T-cell (primary cell): ENCODE results near the gene ZNF3. TPM values are rescaled to one million over a fixed set of nuclear protein-coding genes. Genes with fewer than 3 reads are reported as not detected.
"Not testable (repeated sequence)": the region's sequence is repeated elsewhere in the genome, so short reads cannot be mapped to it uniquely, and the experiment has no call there.

Experiments
- ATAC-seq, 4 experiments: fragments of 200-7000 bp in 3 of 4; fragments of 150-1000 bp in 1 of 4; cut with Tn5 transposase; replicated peaks in 1 of 4; 1 replicate in 3 of 4; 2 replicates in 1 of 4; pipeline ENCODE4 v1.10.0; 2021; ENCODE audit warnings: moderate library complexity in 3 of 4, mild to moderate bottlenecking in 2 of 4, moderate number of reproducible peaks in 1 of 4
- CTCF ChIA-PET, 2 donors: fragments of 300-600 bp; sonication (Branson Sonifier 250); formaldehyde crosslinking; loops; one replicate each; lab custom pipeline; 2022; ENCODE audit warnings: antibody characterized with exemption in 2 of 2; lab: Charles Lee
- POLR2A ChIA-PET, 2 donors: fragments of 300-600 bp; sonication (Branson Sonifier 250); formaldehyde crosslinking; loops; one replicate each; lab custom pipeline; 2022; ENCODE audit warnings: antibody characterized with exemption in 2 of 2; lab: Charles Lee
- DNase-seq, 35 experiments: peaks; one replicate each; pipeline versions ENCODE4 v3.0.0 to v3.0.0-alpha.2; 2013 to 2023
- H3K27ac ChIP-seq: one replicate; pipeline ENCODE4 v1.5.1; 2013; ENCODE audit warnings: low read length
- H3K27me3 ChIP-seq, 2 experiments: replicated peaks in 1 of 2; 1 replicate in 1 of 2; 2 replicates in 1 of 2; pipeline versions ENCODE4 v1.6.1 to v1.7.0; 2013; ENCODE audit warnings: low read length in 1 of 2, mixed read lengths in 1 of 2; ENCODE audit not compliant: control insufficient read depth in 2 of 2, insufficient read depth in 2 of 2; ENCODE audit errors: extremely low read depth in 1 of 2
- H3K36me3 ChIP-seq, 2 donors: 1 replicate in 1 of 2; 2 replicates in 1 of 2; pipeline versions ENCODE4 v1.6.1 to v1.7.0; 2013; ENCODE audit warnings: low read length in 1 of 2; ENCODE audit not compliant: control insufficient read depth in 2 of 2, insufficient read depth in 1 of 2; ENCODE audit errors: extremely low read depth in 1 of 2
- H3K4me1 ChIP-seq, 2 experiments: 1 replicate in 1 of 2; 2 replicates in 1 of 2; pipeline versions ENCODE4 v1.6.1 to v1.7.0; 2013; ENCODE audit warnings: low read length in 2 of 2, mixed read lengths in 1 of 2; ENCODE audit not compliant: insufficient read depth in 2 of 2, control insufficient read depth in 1 of 2; ENCODE audit errors: extremely low read depth in 1 of 2
- H3K4me3 ChIP-seq, 2 donors: 1 replicate in 1 of 2; 2 replicates in 1 of 2; pipeline versions ENCODE4 v1.5.1 to v1.7.0; 2013; ENCODE audit warnings: mild to moderate bottlenecking in 2 of 2, low read length in 1 of 2, moderate library complexity in 1 of 2; ENCODE audit not compliant: control insufficient read depth in 1 of 2; ENCODE audit errors: extremely low read depth in 1 of 2
- H3K9me3 ChIP-seq: 2 replicates; pipeline ENCODE4 v1.7.0; 2013
- H3K27ac Mint-ChIP-seq, 2 donors: one replicate each; pipeline ENCODE4 v1.8.0; 2020 to 2021; ENCODE audit warnings: mild to moderate bottlenecking in 2 of 2, mixed read lengths in 2 of 2
- H3K27me3 Mint-ChIP-seq, 2 donors: one replicate each; pipeline ENCODE4 v1.8.0; 2021 to 2022; ENCODE audit warnings: mixed read lengths in 2 of 2
- H3K36me3 Mint-ChIP-seq: one replicate; pipeline ENCODE4 v1.8.0; 2021; ENCODE audit warnings: mixed read lengths
- H3K4me1 Mint-ChIP-seq, 3 donors: one replicate each; pipeline ENCODE4 v1.8.0; 2020 to 2022; ENCODE audit warnings: mixed read lengths in 3 of 3, mild to moderate bottlenecking in 1 of 3
- H3K4me3 Mint-ChIP-seq, 3 donors: one replicate each; pipeline ENCODE4 v1.8.0; 2020 to 2022; ENCODE audit warnings: mild to moderate bottlenecking in 3 of 3, mixed read lengths in 3 of 3, moderate library complexity in 3 of 3
- H3K9me3 Mint-ChIP-seq, 3 donors: one replicate each; pipeline ENCODE4 v1.8.0; 2020 to 2022; ENCODE audit warnings: mixed read lengths in 3 of 3
- WGBS: methylation state at CpG from one replicate; pipeline ENCODE4 v1.1.5; 2013; ENCODE audit warnings: missing lambda C conversion rate; ENCODE audit not compliant: insufficient coverage; 5-methylcytosine and 5-hydroxymethylcytosine counted together
- total RNA-seq, 35 experiments: library from RNA in 6 of 35; stranded (reverse) in 6 of 35; fragments of 120-200 nt in 1 of 35; gene quantifications; one replicate each; pipeline versions ENCODE4 v1.2.1 to v1.2.4 and lab custom pipeline; 2013 to 2026

ZNF3 gene
- total RNA-seq (10 to 100 TPM; 31.7 to 39.2 (median 35.4) TPM), total RNA-seq (lab: John Stamatoyannopoulos, UW) (39.0 to 74.3 (median 56.5) reads per million in 29 experiments)
- 37.5 TPM for total RNA-seq (2013)

GRCh38 chr7:100081535-100082102 is at the start of gene ZNF3:
ZNF3 (minus strand) TSS chr7:100081723; CDS start chr7:100077357, 4,366 bp downstream.
- Histone ChIP-seq H3K9me3 (no peaks in the 10 kb centered on the region), H3K27me3 (peaks cover 0 to 5% of the 10 kb centered on the region in 2 experiments), H3K36me3 (peaks cover 2 to 24% of the 10 kb centered on the region in 2 donors), H3K4me3 (peak within 1 kb of the TSS; percentile 81 to 83), H3K4me1 (peaks cover 10 to 28% of the 10 kb centered on the region in 2 experiments), H3K27ac (peak within 1 kb of the TSS; percentile 70)
- WGBS, result under 1% methylated on average over 43 of the region's 55 CpGs
- Mint-ChIP-seq H3K27me3 (no peaks in the 10 kb centered on the region), H3K9me3 (no peaks in the 10 kb centered on the region), H3K36me3 (peaks cover 14% of the 10 kb centered on the region), H3K4me3 (peak within 1 kb of the TSS; percentile 79 to 89 (median 88)), H3K4me1 (peaks cover 31 to 43% (median 37%) of the 10 kb centered on the region in 3 donors), H3K27ac (peak within 1 kb of the TSS; percentile 88 to 89)
- ChIA-PET POLR2A (interaction anchor here in 1 of 2 donors (0.5 to 1.0 kb wide), 3 partner anchors 35 to 675 kb away, joined by 3 to 5 read pairs (median 4); no protein-coding TSS in a partner anchor), CTCF (interaction anchor here (0.7 to 1.7 kb wide), 6 partner anchors 13 to 162 kb away, joined by 3 to 18 read pairs (median 6); partner anchors contain the start of genes AP4M1 (in 1 of the 2), MCM7 (in 1 of the 2) and TRIM4 (in 1 of the 2))
- DNase-seq (peak; percentile 93 to 99 (median 97)), ATAC-seq (peak; percentile 89 to 97 (median 96))

GRCh38 chr7:100130608-100131453 is 49.3 kb upstream of the ZNF3 start:
- H3K9me3 ChIP-seq, result no peaks in the 10 kb centered on the region
- H3K4me3 ChIP-seq, result peak overlapping the region in 1 of 2 donors; percentile 32
- peaks cover 7 to 37% of the 10 kb centered on the region in 2 experiments for H3K4me1 ChIP-seq
- 14% methylated on average over 19 of the region's 24 CpGs for WGBS
- Mint-ChIP-seq H3K9me3 (no peaks in the 10 kb centered on the region), H3K4me3 (peak overlapping the region in 1 of 3 donors; percentile 45), H3K36me3 (no peaks in the 10 kb centered on the region), H3K27me3 (no peaks in the 10 kb centered on the region), H3K4me1 (peaks cover 24 to 36% (median 28%) of the 10 kb centered on the region in 3 donors), H3K27ac (peak overlapping the region in 1 of 2 donors; percentile 11)
- DNase-seq (peak; percentile 45 to 90 (median 78)), ATAC-seq (peak in 1 of 4 experiments; percentile 20)
- no peak overlapping the region for H3K27ac ChIP-seq
- no peaks in the 10 kb centered on the region for H3K36me3 ChIP-seq
- CTCF ChIA-PET, result interaction anchor here (0.6 to 1.2 kb wide), 12 partner anchors 10 to 1112 kb away, joined by 3 to 13 read pairs (median 3); no protein-coding TSS in a partner anchor
- POLR2A ChIA-PET, result interaction anchor here (0.6 to 0.7 kb wide), 2 partner anchors 13 to 151 kb away, joined by 3 to 4 read pairs; no protein-coding TSS in a partner anchor
- H3K27me3 ChIP-seq, result no peaks in the 10 kb centered on the region

GRCh38 chr7:100130220-100130607 is 48.7 kb upstream of the ZNF3 start:
- Mint-ChIP-seq H3K4me1 (peaks cover 30 to 43% (median 33%) of the 10 kb centered on the region in 3 donors), H3K4me3 (peak overlapping the region in 1 of 3 donors; percentile 25)
- not testable (repeated sequence) for DNase-seq

GRCh38 chr7:100128637-100128963 is 47.1 kb upstream of the ZNF3 start:
- no peaks in the 10 kb centered on the region for H3K9me3 ChIP-seq
- peaks cover 7 to 54% of the 10 kb centered on the region in 2 experiments for H3K4me1 ChIP-seq
- WGBS, result no CpG with 5 or more reads among the region's 1 CpG
- POLR2A ChIA-PET, result interaction anchor here (0.6 kb wide), 2 partner anchors 11 to 363 kb away, joined by 3 to 7 read pairs; no protein-coding TSS in a partner anchor
- Mint-ChIP-seq H3K4me3 (peak overlapping the region; percentile 78 to 100 (median 98)), H3K9me3 (no peaks in the 10 kb centered on the region), H3K27me3 (no peaks in the 10 kb centered on the region), H3K4me1 (peaks cover 42 to 51% (median 45%) of the 10 kb centered on the region in 3 donors), H3K27ac (peak overlapping the region in 1 of 2 donors; percentile 77), H3K36me3 (peaks cover 6% of the 10 kb centered on the region)
- H3K36me3 ChIP-seq, result peaks cover 0 to 7% of the 10 kb centered on the region in 2 donors
- H3K27me3 ChIP-seq, result no peaks in the 10 kb centered on the region
- DNase-seq (no peak), ATAC-seq (no peak)
- H3K27ac ChIP-seq, result no peak overlapping the region
- H3K4me3 ChIP-seq, result no peak overlapping the region
- CTCF ChIA-PET, result interaction anchor here (0.6 to 1.3 kb wide), 6 partner anchors 20 to 352 kb away, joined by 3 to 5 read pairs (median 4); partner anchors contain the start of gene LAMTOR4 (in 1 of the 2)

More at GRCh38 chr7:100130220-100130607, 48.7 kb upstream of the ZNF3 start:
- not testable (repeated sequence) for H3K9me3 Mint-ChIP-seq, ATAC-seq, H3K9me3 ChIP-seq, H3K36me3 ChIP-seq, H3K36me3 Mint-ChIP-seq, H3K27ac Mint-ChIP-seq, H3K27ac ChIP-seq, H3K4me3 ChIP-seq, H3K27me3 ChIP-seq, H3K27me3 Mint-ChIP-seq
- CTCF ChIA-PET, result interaction anchor here (0.6 to 1.2 kb wide), 8 partner anchors 10 to 136 kb away, joined by 3 to 13 read pairs (median 4); no protein-coding TSS in a partner anchor
- POLR2A ChIA-PET, result interaction anchor here in 1 of 2 donors (0.6 kb wide), 1 partner anchor 14 kb away, joined by 3 read pairs; no protein-coding TSS in a partner anchor
- no CpG with 5 or more reads among the region's 1 CpG for WGBS
- peaks cover 7 to 44% of the 10 kb centered on the region in 2 experiments for H3K4me1 ChIP-seq

GRCh38 chr7:100127866-100128636 is 46.5 kb upstream of the ZNF3 start:
- Mint-ChIP-seq H3K4me3 (peak overlapping the region; percentile 78 to 100 (median 98)), H3K27ac (peak overlapping the region; percentile 77 to 82), H3K36me3 (peaks cover 6% of the 10 kb centered on the region), H3K4me1 (peaks cover 42 to 51% (median 45%) of the 10 kb centered on the region in 3 donors), H3K27me3 (no peaks in the 10 kb centered on the region), H3K9me3 (no peaks in the 10 kb centered on the region)
- peak overlapping the region; percentile 60 for H3K27ac ChIP-seq
- no peaks in the 10 kb centered on the region for H3K27me3 ChIP-seq
- POLR2A ChIA-PET, result interaction anchor here (0.6 kb wide), 2 partner anchors 11 to 363 kb away, joined by 3 to 7 read pairs; no protein-coding TSS in a partner anchor
- peak overlapping the region; percentile 82 to 91 for H3K4me3 ChIP-seq
- no peaks in the 10 kb centered on the region for H3K9me3 ChIP-seq
- peaks cover 7 to 54% of the 10 kb centered on the region in 2 experiments for H3K4me1 ChIP-seq
- WGBS, result 4% methylated on average over 34 of the region's 37 CpGs
- CTCF ChIA-PET, result interaction anchor here (0.6 to 1.3 kb wide), 6 partner anchors 21 to 353 kb away, joined by 3 to 5 read pairs (median 4); partner anchors contain the start of gene LAMTOR4 (in 1 of the 2)
- DNase-seq (peak in 17 of 35 experiments; percentile 1 to 41 (median 15)), ATAC-seq (no peak)
- H3K36me3 ChIP-seq, result peaks cover 0 to 7% of the 10 kb centered on the region in 2 donors
